ENCODE results near the gene MLNR.

GRCh38 chr13:49251326-49251725 is 31.2 kb downstream of the MLNR start:
- TF ChIP-seq CTCF (IDR thresholded peaks at IDR 0.05; ENCODE audit: low read depth, low read length, poor library complexity, severe bottlenecking) (no peak), EZH2phosphoT487 (IDR thresholded peaks at IDR 0.05; ENCODE audit: borderline replicate concordance, low read length) (no peak)

All from DOHH2 (cell line).